ENCODE data around the gene FFAR4.

GRCh38 chr10:93630625-93631557, 64.4 kb downstream of the FFAR4 start:
- TF ChIP-seq POLR2A (IDR thresholded peaks at IDR 0.05; ENCODE audit: low read depth, low read length) (no peak), EZH2 (IDR thresholded peaks at IDR 0.05; ENCODE audit: borderline replicate concordance, low read depth, low read length, severe bottlenecking) (no peak), POLR2AphosphoS5 (IDR thresholded peaks at IDR 0.05; ENCODE audit: insufficient read depth, low read depth, low read length) (no peak), MYC (IDR thresholded peaks at IDR 0.05; ENCODE audit: low read depth, low read length) (no peak), FOS (IDR thresholded peaks at IDR 0.05; ENCODE audit: borderline replicate concordance, insufficient read depth, low read length) (no peak)
- TF ChIP-seq, protein P1, sequence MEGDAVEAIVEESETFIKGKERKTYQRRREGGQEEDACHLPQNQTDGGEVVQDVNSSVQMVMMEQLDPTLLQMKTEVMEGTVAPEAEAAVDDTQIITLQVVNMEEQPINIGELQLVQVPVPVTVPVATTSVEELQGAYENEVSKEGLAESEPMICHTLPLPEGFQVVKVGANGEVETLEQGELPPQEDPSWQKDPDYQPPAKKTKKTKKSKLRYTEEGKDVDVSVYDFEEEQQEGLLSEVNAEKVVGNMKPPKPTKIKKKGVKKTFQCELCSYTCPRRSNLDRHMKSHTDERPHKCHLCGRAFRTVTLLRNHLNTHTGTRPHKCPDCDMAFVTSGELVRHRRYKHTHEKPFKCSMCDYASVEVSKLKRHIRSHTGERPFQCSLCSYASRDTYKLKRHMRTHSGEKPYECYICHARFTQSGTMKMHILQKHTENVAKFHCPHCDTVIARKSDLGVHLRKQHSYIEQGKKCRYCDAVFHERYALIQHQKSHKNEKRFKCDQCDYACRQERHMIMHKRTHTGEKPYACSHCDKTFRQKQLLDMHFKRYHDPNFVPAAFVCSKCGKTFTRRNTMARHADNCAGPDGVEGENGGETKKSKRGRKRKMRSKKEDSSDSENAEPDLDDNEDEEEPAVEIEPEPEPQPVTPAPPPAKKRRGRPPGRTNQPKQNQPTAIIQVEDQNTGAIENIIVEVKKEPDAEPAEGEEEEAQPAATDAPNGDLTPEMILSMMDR (IDR thresholded peaks at IDR 0.05; ENCODE audit: extremely low read depth in 1 of 2, insufficient read depth in 1 of 2, low read depth in 1 of 2, low read length in 2 of 2), result no peak
